ENCODE data around the gene PTGFR. TPM values are rescaled to one million over a fixed set of nuclear protein-coding genes. Genes with fewer than 3 reads are reported as not detected.

PTGFR gene
- total RNA-seq, 1 experiment from 2014 or later = not detected

DNA sequence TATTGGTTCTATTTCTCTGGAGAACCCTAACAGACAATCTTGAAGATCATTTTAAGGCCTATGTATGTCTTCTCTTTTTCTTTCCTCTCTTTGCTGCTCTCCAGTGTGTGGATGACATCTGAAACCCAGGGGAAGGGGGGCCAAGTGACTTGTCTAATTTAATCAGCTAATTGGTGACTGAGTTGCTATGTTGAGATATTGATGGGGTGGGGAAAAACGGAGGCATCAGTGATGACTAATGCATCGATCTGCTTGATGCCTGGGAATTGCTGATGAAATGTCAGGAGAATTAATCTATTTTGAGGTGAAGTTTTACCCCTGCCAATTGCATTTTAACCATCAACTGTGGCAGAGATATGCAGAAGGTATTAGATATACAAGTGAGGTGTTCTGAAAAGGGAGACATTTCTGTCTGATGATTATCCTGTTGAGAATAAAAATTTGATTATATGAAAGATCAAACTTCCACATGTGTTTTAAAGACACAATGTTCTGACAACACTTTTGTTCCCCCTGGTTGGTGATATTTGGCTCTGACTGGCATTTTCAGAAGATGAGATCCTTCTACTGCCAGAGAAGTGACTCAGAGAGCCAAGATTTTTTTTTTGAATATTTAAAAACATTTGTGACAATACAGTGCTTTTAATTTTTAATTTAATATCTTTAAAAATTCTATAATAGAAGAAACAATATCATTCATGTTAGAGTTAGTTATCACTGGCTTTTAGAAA, 18.7 kb upstream of the PTGFR start:
- no peak for ATAC-seq
- Histone ChIP-seq H3K4me1 (ENCODE audit: control insufficient read depth in 1 of 2, insufficient read depth in 2 of 2, low read length in 2 of 2) (no peaks in the 10 kb centered on the region), H3K9me2 (ENCODE audit: insufficient read depth) (no peaks in the 10 kb centered on the region), H3K9me3 (ENCODE audit: control insufficient read depth in 1 of 2, insufficient read depth in 1 of 2, low read depth in 1 of 2, low read length in 2 of 2) (no peaks in the 10 kb centered on the region), H3K27me3 (ENCODE audit: insufficient read depth, low read length) (no peaks in the 10 kb centered on the region), H2AFZ (ENCODE audit: low read depth, low read length, poor library complexity, severe bottlenecking) (no peak overlapping the region), H3K79me2 (ENCODE audit: insufficient read depth, low read length) (no peaks in the 10 kb centered on the region), H3K4me3 (replicated peaks in 1 of 2; ENCODE audit: low read depth in 1 of 2, low read length in 2 of 2) (no peak overlapping the region), H3K9ac (ENCODE audit: low read length) (no peak overlapping the region), H3K27ac (ENCODE audit: low read depth, low read length) (no peak overlapping the region), H3K36me3 (ENCODE audit: control insufficient read depth in 1 of 2, insufficient read depth in 2 of 2, low read length in 2 of 2) (no peaks in the 10 kb centered on the region), H3K4me2 (ENCODE audit: low read length) (no peak overlapping the region), H4K20me1 (ENCODE audit: insufficient read depth) (no peaks in the 10 kb centered on the region)
- intact Hi-C loops (cut with micrococcal nuclease) = loop anchor here (10.0 kb wide), 1 partner anchor 57 kb away; no protein-coding TSS in a partner anchor
- BruUV-seq (replicated peaks) = no TSS peak
- no peak for DNase-seq (ENCODE audit: low read depth, low spot score)
- POLR2A ChIA-PET = no interaction called here
- CTCF ChIA-PET = no interaction called here
- no peak for TF ChIP-seq JUND (IDR thresholded peaks at IDR 0.05)
- TF ChIP-seq, protein P1, sequence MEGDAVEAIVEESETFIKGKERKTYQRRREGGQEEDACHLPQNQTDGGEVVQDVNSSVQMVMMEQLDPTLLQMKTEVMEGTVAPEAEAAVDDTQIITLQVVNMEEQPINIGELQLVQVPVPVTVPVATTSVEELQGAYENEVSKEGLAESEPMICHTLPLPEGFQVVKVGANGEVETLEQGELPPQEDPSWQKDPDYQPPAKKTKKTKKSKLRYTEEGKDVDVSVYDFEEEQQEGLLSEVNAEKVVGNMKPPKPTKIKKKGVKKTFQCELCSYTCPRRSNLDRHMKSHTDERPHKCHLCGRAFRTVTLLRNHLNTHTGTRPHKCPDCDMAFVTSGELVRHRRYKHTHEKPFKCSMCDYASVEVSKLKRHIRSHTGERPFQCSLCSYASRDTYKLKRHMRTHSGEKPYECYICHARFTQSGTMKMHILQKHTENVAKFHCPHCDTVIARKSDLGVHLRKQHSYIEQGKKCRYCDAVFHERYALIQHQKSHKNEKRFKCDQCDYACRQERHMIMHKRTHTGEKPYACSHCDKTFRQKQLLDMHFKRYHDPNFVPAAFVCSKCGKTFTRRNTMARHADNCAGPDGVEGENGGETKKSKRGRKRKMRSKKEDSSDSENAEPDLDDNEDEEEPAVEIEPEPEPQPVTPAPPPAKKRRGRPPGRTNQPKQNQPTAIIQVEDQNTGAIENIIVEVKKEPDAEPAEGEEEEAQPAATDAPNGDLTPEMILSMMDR (IDR thresholded peaks at IDR 0.05 in 2 of 3, conservative IDR thresholded peaks at IDR 0.05 in 1 of 3; ENCODE audit: borderline replicate concordance in 1 of 3, insufficient read depth in 1 of 3, low read depth in 2 of 3, low read length in 2 of 3) = no peak
- RAD21 ChIA-PET (ENCODE audit: low non-redundant PET in 1 of 2, low total read pairs in 2 of 2, uncharacterized antibody in 2 of 2, unreplicated experiment in 2 of 2) = no interaction called here

DNA sequence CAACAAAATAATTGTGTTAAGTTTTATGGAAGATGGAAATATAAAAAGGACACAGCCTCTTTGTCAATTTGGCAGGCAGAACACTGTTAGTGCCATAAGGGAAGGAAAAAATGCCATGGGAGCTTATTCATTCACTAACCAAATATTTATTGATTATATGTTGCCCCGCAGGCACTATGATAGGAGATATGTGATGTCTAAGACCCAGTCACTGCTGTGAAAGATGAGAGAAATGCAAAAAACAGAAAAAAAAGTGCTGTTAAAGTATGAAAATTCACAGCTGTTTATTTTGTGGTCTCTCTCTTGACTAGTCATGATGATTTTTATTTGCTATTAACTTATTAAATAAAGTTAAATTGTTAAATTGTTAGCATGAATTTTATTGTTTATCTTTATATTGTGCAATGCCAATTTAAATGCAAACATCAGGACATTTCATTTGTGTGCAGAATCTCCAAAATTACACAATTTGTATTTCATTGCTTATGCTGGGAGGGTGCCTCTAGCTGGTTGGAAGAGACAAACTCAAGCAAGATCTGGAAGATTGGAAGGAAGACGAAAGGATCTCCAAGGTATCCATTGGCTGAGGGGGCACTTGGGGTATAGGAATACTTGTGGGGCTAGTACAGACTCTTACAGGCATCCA, 17.8 kb upstream of the PTGFR start:
- CTCF ChIA-PET = no interaction called here
- no peaks in the 10 kb centered on the region for H4K20me1 ChIP-seq (ENCODE audit: insufficient read depth)
- TF ChIP-seq, protein P2, sequence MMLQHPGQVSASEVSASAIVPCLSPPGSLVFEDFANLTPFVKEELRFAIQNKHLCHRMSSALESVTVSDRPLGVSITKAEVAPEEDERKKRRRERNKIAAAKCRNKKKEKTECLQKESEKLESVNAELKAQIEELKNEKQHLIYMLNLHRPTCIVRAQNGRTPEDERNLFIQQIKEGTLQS (IDR thresholded peaks at IDR 0.05) = no peak
- TF ChIP-seq, protein P3, sequence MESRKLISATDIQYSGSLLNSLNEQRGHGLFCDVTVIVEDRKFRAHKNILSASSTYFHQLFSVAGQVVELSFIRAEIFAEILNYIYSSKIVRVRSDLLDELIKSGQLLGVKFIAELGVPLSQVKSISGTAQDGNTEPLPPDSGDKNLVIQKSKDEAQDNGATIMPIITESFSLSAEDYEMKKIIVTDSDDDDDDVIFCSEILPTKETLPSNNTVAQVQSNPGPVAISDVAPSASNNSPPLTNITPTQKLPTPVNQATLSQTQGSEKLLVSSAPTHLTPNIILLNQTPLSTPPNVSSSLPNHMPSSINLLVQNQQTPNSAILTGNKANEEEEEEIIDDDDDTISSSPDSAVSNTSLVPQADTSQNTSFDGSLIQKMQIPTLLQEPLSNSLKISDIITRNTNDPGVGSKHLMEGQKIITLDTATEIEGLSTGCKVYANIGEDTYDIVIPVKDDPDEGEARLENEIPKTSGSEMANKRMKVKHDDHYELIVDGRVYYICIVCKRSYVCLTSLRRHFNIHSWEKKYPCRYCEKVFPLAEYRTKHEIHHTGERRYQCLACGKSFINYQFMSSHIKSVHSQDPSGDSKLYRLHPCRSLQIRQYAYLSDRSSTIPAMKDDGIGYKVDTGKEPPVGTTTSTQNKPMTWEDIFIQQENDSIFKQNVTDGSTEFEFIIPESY (IDR thresholded peaks at IDR 0.05; ENCODE audit: extremely low read depth, insufficient replicate concordance, low read length) = no peak
- TF ChIP-seq JUND (IDR thresholded peaks at IDR 0.05) = no peak
- TF ChIP-seq, protein P1 (IDR thresholded peaks at IDR 0.05 in 2 of 3, conservative IDR thresholded peaks at IDR 0.05 in 1 of 3; ENCODE audit: borderline replicate concordance in 1 of 3, insufficient read depth in 1 of 3, low read depth in 2 of 3, low read length in 2 of 3) = no peak
- TF ChIP-seq EGR1 (IDR thresholded peaks at IDR 0.05; ENCODE audit: low read depth) = no peak
- no peak for TF ChIP-seq SIN3A (IDR thresholded peaks at IDR 0.05; ENCODE audit: low read depth)
- TF ChIP-seq SRF (IDR thresholded peaks at IDR 0.05; ENCODE audit: low read depth) = no peak
- TF ChIP-seq ELF1 (IDR thresholded peaks at IDR 0.05; ENCODE audit: borderline replicate concordance, low read depth) = no peak
- TF ChIP-seq FOSL1 (IDR thresholded peaks at IDR 0.05; ENCODE audit: low read depth) = no peak
- TF ChIP-seq YY1 (IDR thresholded peaks at IDR 0.05; ENCODE audit: extremely low read depth, insufficient replicate concordance, low read depth, low read length) = no peak
- TF ChIP-seq SP1 (IDR thresholded peaks at IDR 0.05; ENCODE audit: low read depth) = no peak

More for the DNA sequence above, 17.8 kb upstream of the PTGFR start:
- Histone ChIP-seq H3K9ac (ENCODE audit: low read length) (no peak overlapping the region), H3K9me2 (ENCODE audit: insufficient read depth) (no peaks in the 10 kb centered on the region), H3K4me1 (ENCODE audit: control insufficient read depth in 1 of 2, insufficient read depth in 2 of 2, low read length in 2 of 2) (no peaks in the 10 kb centered on the region), H3K4me3 (replicated peaks in 1 of 2; ENCODE audit: low read depth in 1 of 2, low read length in 2 of 2) (no peak overlapping the region), H3K27ac (ENCODE audit: low read depth, low read length) (no peak overlapping the region), H3K9me3 (ENCODE audit: control insufficient read depth in 1 of 2, insufficient read depth in 1 of 2, low read depth in 1 of 2, low read length in 2 of 2) (no peaks in the 10 kb centered on the region), H3K79me2 (ENCODE audit: insufficient read depth, low read length) (no peaks in the 10 kb centered on the region), H3K27me3 (ENCODE audit: insufficient read depth, low read length) (no peaks in the 10 kb centered on the region), H3K36me3 (ENCODE audit: control insufficient read depth in 1 of 2, insufficient read depth in 2 of 2, low read length in 2 of 2) (no peaks in the 10 kb centered on the region), H2AFZ (ENCODE audit: low read depth, low read length, poor library complexity, severe bottlenecking) (no peak overlapping the region), H3K4me2 (ENCODE audit: low read length) (no peak overlapping the region)
- ChIA-PET RAD21 (ENCODE audit: low non-redundant PET in 1 of 2, low total read pairs in 2 of 2, uncharacterized antibody in 2 of 2, unreplicated experiment in 2 of 2) (no interaction called here), POLR2A (no interaction called here)
- BruUV-seq (replicated peaks) = no TSS peak
- DNase-seq (ENCODE audit: low read depth, low spot score) = no peak
- ATAC-seq = no peak
- intact Hi-C loops (cut with micrococcal nuclease) = loop anchor here (10.0 kb wide), 1 partner anchor 58 kb away; no protein-coding TSS in a partner anchor
